ENCODE measurements around the gene PHOX2A. TPM values are rescaled to one million over a fixed set of nuclear protein-coding genes. Genes with fewer than 3 reads are reported as not detected.
A peak's percentile ranks its signal among the peaks of the same experiment; 100 is the strongest.

PHOX2A gene
- polyA plus RNA-seq, 1 experiment = not detected

DNA sequence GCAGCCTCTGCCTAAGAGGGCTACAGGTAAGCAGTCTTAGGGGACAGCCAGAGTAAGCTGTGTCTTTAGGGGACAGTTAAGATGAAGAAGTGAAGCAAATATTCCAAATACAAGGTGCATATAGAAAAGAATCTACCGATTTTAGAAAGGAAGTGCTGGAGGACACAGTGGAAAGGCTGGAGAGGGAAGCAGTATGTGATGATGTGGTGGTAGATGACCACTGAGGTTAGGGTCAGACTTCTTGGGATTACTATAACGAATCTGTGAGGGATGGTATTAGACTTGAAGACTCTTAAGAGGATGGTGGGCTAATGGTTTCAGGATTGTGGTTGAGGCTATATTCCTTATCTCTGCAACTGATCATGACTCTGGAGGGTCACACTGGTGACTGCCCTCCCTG, 40.0 kb upstream of the PHOX2A start:
- Histone ChIP-seq H3K27me3 (ENCODE audit: control insufficient read depth, insufficient read depth, low read length) (0 out of 2 replicates have a peak, but pooled peaks cover 2% of the 10 kb centered on the region), H3K4me3 (ENCODE audit: low read depth, low read length) (no peak overlapping the region), H3K36me3 (ENCODE audit: control insufficient read depth, insufficient read depth, low read length) (no peaks in the 10 kb centered on the region)
- no peak for DNase-seq (ENCODE audit: low read depth)
- TF ChIP-seq, protein P1, sequence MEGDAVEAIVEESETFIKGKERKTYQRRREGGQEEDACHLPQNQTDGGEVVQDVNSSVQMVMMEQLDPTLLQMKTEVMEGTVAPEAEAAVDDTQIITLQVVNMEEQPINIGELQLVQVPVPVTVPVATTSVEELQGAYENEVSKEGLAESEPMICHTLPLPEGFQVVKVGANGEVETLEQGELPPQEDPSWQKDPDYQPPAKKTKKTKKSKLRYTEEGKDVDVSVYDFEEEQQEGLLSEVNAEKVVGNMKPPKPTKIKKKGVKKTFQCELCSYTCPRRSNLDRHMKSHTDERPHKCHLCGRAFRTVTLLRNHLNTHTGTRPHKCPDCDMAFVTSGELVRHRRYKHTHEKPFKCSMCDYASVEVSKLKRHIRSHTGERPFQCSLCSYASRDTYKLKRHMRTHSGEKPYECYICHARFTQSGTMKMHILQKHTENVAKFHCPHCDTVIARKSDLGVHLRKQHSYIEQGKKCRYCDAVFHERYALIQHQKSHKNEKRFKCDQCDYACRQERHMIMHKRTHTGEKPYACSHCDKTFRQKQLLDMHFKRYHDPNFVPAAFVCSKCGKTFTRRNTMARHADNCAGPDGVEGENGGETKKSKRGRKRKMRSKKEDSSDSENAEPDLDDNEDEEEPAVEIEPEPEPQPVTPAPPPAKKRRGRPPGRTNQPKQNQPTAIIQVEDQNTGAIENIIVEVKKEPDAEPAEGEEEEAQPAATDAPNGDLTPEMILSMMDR (IDR thresholded peaks at IDR 0.05; ENCODE audit: insufficient read depth, low read depth, low read length) = no peak
- POLR2A ChIA-PET = no interaction called here
- CTCF ChIA-PET = no interaction called here

DNA sequence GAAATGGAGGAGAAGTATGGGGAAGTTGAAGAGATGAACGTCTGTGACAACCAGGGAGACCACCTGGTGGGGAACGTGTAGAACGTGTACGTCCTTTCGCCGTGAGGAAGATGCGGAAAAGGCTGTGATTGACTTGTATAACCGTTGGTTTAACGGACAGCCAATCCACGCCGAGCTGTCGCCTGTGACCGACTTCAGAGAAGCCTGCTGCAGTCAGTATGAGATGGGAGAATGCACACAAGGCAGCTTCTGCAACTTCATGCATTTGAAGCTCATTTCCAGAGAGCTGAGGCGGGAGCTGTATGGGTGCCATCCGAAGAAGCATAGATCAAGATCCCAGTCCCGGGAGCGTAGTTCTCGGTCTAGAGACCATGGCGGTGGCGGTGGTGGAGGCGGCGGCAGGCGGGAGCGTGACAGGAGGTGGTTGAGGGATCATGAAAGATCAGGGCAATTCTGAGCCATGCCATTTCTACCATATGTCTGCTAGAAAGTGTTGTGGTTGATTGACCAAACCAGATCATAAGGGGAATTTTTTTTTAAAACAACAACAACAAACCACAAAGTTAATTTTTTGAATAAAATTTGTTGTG, 36.8 kb upstream of the PHOX2A start:
- TF ChIP-seq, protein P1 (IDR thresholded peaks at IDR 0.05; ENCODE audit: insufficient read depth, low read depth, low read length) = no peak
- ChIA-PET POLR2A (no interaction called here), CTCF (no interaction called here)
- Histone ChIP-seq H3K27me3 (ENCODE audit: control insufficient read depth, insufficient read depth, low read length) (0 out of 2 replicates have a peak, but pooled peaks cover 2% of the 10 kb centered on the region), H3K36me3 (ENCODE audit: control insufficient read depth, insufficient read depth, low read length) (no peaks in the 10 kb centered on the region), H3K4me3 (ENCODE audit: low read depth, low read length) (no peak overlapping the region)
- no peak for DNase-seq (ENCODE audit: low read depth)

DNA sequence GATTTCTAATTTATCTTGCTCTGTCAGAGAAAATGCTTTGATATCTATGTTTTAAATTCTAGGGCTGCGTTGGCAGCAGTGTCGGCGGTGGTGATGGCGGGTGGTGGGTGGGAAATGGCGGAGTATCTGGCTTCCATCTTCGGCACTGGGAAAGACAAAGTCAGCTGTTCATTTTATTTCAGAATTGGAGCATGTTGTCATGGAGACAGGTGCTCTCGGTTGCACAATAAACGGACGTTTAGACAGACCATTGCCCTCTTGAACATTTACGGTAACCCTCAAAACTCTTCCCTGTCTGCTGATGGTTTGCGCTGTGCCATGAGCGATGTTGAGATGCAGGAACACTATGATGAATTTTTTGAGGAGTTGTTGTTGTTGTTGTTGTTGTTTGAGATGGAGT, 36.1 kb upstream of the PHOX2A start:
- H3K36me3 ChIP-seq (ENCODE audit: control insufficient read depth, insufficient read depth, low read length) = no peaks in the 10 kb centered on the region
- no peak for DNase-seq (ENCODE audit: low read depth)
- ChIA-PET POLR2A (no interaction called here), CTCF (no interaction called here)
- 0 out of 2 replicates have a peak, but pooled peaks cover 2% of the 10 kb centered on the region for H3K27me3 ChIP-seq (ENCODE audit: control insufficient read depth, insufficient read depth, low read length)
- H3K4me3 ChIP-seq (ENCODE audit: low read depth, low read length) = no peak overlapping the region
- TF ChIP-seq, protein P1 (IDR thresholded peaks at IDR 0.05; ENCODE audit: insufficient read depth, low read depth, low read length) = no peak

DNA sequence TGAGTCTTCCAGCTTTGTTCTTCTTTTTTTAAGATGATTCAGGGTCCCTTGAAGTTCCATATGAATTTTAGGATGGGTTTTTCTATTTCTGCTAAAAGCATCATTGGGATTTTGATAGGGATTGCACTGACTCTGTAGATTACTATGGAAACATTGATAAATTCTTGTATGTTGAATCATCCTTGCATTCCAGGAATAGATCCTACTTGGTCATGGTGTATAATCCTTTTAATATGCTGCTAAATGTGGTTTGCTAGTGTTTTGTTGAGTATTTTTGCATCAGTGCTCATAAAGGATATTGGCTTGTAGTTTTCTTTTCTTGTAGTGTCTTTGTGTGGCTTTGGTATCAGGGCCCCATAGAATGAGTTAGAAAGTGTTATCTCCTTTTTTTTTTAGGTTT, 34.9 kb upstream of the PHOX2A start:
- ChIA-PET POLR2A (no interaction called here), CTCF (interaction anchor here (0.8 to 1.2 kb wide), 3 partner anchors 15 to 39 kb away, joined by 3 to 4 read pairs (median 3); no protein-coding TSS in a partner anchor)
- DNase-seq (ENCODE audit: low read depth) = peak; percentile 41
- Histone ChIP-seq H3K27me3 (ENCODE audit: control insufficient read depth, insufficient read depth, low read length) (no peaks in the 10 kb centered on the region), H3K36me3 (ENCODE audit: control insufficient read depth, insufficient read depth, low read length) (no peaks in the 10 kb centered on the region), H3K4me3 (ENCODE audit: low read depth, low read length) (no peak overlapping the region)
- TF ChIP-seq, protein P1 (IDR thresholded peaks at IDR 0.05; ENCODE audit: insufficient read depth, low read depth, low read length) = no peak

DNA sequence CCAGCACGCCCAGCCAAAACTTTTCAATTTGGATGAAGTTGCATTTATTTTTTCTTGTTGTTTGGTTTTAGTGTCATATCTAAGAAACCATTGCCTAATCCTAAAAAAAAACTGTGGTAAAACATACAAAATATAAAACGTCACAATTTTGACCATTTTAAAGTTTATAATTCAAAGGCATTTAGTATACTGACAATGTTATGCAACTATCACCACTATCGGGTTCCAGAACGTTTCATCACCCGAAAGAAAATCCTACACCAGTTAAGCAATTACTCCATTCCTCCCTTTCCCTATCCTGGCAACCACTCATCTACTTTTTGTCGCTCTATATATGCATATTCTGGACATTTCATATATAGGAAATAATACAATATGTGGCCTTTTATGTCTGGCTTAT, 30.5 kb upstream of the PHOX2A start:
- CTCF ChIA-PET = no interaction called here
- DNase-seq (ENCODE audit: low read depth) = no peak

More for the DNA sequence above, 30.5 kb upstream of the PHOX2A start:
- TF ChIP-seq, protein P1 (IDR thresholded peaks at IDR 0.05; ENCODE audit: insufficient read depth, low read depth, low read length) = no peak
- H3K36me3 ChIP-seq (ENCODE audit: control insufficient read depth, insufficient read depth, low read length) = no peaks in the 10 kb centered on the region
- no peak overlapping the region for H3K4me3 ChIP-seq (ENCODE audit: low read depth, low read length)
- H3K27me3 ChIP-seq (ENCODE audit: control insufficient read depth, insufficient read depth, low read length) = peaks cover 2% of the 10 kb centered on the region; the same call in 1 of the 2 replicates
- POLR2A ChIA-PET = no interaction called here
